NCI-H1436 (cell line): ENCODE data around the gene POLR2C.

Source experiments
- DNase-seq: peaks from one replicate; lab custom pipeline; 2025; lab: John Stamatoyannopoulos, UW

Gene POLR2C

GRCh38 chr16:57504001-57504400, 41.5 kb downstream of the POLR2C start:
- DNase-seq, result peak; percentile 20

GRCh38 chr16:57504491-57504890, 42.0 kb downstream of the POLR2C start:
- no peak for DNase-seq

DNA sequence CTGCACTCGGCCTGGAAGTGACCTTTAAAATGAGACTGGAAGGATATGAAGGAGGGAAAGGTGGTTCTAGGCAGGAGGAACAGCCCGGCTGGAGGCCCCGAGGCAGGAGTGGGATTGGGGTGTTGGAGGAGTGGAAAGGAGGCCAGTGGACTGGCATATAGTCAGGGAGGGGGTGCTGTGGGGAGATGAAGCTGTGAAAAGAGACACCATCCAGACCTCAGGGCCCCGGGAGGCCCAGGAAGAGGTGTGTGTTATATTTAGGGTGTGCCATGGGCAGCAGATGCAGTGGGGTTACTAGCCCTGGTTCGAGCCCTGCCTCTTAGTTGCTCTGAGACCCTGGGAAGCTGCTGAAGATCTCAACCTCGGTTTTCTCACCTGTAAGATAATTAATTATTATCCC, 42.7 kb downstream of the POLR2C start:
- DNase-seq, result no peak

DNA sequence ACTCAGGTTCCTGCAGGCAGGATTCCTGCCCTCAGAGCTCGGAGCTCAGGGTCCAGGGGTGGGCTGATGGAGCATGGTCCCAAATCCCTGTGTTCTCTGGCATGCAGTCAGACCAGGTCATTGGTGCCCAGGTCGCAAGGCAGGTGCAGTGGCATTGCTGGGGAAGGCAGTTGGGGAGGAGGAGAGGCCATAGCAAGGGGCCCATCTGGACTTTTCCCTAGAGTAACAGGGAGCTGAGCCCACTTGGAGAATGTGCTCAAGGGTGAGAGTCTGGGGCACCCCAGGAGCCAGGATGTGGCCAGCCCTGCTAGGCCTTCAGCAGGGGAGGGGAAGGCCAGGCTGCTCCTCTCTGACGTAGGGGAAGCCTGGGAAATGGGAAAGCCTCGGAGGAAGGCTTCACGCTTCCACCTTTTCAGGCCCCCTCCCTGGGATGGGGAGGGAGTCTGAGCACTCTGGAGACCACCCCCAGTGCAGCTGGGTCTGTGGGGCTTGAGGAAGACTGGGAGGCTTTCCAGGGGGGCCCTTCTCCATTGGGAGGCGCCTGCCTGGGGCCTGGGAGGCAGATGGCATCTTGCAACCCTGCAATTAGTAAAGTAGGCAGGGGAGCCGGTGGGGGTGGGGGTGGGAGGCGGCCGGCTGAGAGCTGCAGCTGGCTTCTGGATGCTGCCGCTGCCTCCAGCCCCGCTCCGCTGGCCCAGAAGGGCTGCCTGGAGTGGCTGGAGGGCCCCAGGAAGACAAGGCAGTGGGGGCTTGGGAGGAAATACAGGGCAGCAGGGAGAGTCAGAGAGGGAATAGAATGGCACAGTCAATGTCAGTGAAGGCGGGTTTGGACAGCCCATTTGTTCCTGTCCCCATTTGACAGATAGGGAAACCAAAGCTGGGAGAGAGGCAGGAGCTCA, 44.9 kb downstream of the POLR2C start:
- DNase-seq, result peak; percentile 51

DNA sequence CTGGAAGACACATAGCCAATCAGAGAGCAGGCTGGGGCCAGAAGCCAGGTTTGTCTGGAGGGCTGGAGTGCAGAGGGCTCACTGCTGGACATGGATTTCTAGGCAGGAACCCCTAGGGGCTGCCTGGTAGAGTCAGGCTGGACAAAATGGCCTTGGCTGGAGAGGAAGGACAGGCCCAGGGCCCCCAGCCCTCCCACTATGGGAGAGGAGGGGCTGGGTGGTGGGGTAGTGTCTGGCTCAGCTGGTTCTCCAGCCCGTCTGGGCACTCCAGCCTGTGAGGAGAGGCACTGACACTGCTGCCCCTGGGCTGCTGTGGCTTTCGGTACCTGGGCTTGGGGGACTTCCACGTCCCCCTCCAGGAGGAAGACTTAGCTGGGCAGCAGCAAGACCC, 45.6 kb downstream of the POLR2C start:
- no peak for DNase-seq

- DNase-seq, result no peak
These were observed 46.9 kb downstream of the POLR2C start for GRCh38 chr16:57509231-57509923.

DNA sequence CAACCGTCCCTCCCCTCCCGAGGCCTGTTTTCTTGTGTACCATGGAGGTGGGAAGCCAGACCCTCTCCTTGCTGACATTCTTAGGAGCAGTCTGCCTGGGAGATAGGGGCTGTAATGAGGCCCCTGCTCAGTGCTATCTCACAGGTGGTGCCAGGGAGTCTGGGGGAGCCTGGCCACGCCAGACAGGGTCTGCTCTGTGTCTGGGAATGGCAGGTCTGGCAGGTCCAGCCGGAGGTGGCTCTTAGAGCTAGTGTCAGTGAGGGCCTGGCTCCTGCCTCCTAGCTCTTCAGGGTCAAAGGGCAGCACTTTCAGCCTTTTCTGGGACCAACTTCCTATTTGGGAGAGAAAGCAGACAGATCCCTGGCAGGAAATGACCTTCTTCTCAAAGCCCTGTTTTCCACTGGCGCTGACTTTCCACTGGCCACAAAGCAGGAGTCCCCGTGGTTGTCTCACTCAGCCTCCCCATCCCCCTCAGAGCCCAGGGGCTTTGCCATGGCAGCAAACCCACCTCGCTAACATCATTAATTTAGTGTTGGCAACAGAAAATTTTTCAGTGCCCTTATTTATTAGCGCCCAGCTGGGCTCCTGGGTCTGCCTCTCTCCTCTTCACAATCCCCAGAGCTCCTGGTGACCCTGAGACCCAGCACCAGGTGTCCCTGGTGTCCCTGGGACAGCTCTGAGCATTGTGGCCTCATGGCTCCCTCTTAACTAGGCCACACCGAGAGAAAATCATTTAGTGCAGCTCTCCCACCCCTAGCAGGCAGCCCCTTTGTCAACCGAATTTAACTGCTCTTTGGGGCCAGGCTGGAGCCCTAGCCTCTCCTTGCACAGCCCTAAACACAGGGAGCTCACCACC, 47.8 kb downstream of the POLR2C start:
- DNase-seq, result no peak

- no peak for DNase-seq
These were observed 50.0 kb downstream of the POLR2C start for GRCh38 chr16:57512296-57513001.

DNA sequence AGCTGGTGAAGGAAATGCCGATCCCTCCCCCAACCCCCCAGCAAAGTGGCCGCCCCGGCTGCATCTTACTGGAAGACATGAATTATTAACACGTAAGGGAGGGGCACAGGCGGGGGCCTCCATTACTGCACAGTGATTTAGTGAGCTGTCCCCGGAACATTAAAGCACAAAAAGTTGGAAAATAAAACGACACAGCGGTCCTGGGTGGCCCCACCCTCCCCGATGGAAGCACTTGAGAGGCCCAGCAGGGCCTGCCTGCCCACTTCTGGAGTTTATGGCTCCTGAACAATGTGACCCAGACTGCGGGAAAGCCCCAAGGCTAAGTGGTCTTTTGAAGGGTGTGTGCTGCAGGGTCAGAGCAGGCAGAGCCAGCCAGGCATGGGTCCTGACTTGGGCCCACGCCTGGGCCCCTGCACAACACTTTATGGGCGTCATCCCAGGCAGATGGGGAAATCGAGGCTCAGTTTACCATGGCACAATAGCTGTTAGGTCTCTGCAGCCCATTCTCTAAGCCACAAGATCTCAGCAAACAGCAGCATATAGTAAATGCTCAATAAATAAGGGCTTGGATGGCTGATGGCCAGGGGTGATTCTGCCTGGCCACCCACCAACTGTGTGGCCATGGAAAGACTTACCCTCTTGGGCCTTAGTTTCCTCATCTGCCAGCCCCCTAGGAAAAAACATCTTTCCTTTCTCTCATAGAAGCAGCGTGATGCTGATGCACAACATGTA, 51.1 kb downstream of the POLR2C start:
- DNase-seq, result no peak

DNA sequence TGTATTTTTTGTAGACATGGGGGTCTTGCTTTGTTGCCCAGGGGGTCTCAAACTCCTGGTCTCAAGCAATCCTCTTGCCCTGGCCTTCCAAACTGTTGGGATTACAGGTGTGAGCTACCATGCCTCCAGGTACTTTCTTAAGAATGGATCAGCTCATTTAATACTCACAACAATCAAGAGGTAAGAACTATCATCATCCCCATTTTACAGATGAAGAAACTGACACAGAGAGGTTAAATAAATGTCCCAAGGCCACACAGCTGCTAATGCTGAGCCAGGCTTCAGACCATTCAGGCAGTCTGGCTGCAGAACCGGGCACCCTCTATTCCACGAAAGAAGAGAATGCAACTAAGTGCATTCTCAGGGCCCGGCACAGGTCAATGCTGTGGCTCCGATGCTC, 51.9 kb downstream of the POLR2C start:
- DNase-seq, result no peak

DNA sequence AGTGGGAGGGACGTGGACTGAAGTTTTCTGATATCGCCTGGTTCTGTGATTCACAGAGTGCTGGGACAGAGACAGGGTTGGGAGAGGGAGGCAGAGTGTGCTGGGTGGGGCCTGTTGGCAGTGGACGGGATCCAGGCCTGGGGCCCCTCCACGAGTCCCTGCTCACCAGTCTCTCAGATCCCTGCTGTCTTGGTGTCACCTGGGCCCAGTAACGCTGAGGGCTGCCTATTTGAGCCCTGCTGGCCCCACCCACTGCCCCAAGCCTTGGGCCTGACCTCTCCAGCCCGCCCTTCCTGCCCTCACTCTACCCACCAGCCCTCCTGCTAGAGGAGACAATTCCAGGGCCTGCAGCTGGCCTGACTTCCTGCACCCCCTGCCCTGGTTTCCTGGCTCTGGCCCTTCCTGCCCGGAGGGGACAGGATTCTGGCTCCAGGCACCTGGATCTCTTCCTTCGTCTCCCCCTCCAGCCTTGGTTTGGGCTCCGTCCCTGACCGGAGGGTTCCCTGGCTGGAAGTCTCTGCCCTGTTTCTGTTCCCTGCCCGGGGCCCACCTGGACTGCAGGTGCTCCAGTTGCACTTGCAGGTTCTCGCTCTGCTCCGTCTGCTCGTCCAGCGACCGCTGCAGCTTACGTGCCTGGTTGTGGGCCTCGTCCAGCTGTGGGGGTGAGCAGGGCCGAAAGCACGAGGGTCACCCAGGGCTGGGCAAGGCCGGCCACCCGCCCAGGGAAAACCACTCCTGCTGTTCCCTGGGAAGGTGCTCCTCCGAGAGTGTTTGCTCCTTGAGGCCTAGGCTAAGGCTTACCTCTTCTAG, 52.5 kb downstream of the POLR2C start:
- DNase-seq, result no peak

GRCh38 chr16:57516176-57516725, 53.8 kb downstream of the POLR2C start:
- no peak for DNase-seq

DNA sequence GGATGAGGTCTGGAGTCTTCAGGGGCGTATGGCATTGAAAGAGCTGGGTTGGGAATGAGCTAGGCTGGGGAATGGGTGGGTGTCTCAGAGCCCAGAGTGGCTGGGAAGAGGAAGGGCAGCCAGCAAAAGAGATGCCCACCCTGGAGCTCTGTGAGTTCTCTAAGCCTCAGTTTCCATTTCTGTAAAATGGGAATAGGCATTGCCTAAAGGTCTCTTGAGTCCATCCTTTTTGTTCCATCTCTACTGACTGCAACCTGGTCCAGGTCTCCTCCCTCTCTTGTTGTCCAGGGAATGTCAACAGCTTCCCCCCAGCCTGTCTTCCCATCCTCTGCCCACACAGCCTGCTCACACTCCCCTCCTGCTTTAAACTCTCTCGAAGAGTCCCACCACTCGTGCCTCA, 54.3 kb downstream of the POLR2C start:
- DNase-seq, result no peak

GRCh38 chr16:57517397-57518367, 55.2 kb downstream of the POLR2C start:
- DNase-seq, result no peak

GRCh38 chr16:57518520-57518919, 56.0 kb downstream of the POLR2C start:
- DNase-seq, result no peak

DNA sequence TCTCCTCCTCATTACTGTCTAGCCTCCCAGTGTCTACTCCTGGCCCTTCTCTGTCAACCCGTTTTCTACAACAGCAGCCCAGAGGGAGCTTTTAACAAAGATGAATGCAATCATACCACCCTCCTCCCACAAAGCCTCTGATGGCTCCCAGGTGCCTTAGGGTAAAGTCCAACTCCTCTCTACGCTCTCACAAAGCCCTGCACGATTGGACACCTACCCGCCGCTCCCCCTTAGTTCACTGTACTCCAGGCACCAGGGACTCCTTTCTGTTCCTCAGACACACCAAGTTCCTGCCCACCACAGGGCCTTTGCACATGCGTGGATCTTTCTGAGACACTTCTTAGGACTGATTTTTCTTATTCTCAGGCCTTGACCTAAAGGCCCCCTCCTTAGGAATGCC, 56.4 kb downstream of the POLR2C start:
- DNase-seq, result no peak

- peak; percentile 70 for DNase-seq
These were observed 57.4 kb downstream of the POLR2C start for GRCh38 chr16:57519796-57520360.
